Measurements from ENCODE around the gene WSCD1. TPM values are rescaled to one million over a fixed set of nuclear protein-coding genes. Genes with fewer than 3 reads are reported as not detected.

WSCD1 gene
- total RNA-seq, 1 experiment from 2014 or later = not detected

DNA sequence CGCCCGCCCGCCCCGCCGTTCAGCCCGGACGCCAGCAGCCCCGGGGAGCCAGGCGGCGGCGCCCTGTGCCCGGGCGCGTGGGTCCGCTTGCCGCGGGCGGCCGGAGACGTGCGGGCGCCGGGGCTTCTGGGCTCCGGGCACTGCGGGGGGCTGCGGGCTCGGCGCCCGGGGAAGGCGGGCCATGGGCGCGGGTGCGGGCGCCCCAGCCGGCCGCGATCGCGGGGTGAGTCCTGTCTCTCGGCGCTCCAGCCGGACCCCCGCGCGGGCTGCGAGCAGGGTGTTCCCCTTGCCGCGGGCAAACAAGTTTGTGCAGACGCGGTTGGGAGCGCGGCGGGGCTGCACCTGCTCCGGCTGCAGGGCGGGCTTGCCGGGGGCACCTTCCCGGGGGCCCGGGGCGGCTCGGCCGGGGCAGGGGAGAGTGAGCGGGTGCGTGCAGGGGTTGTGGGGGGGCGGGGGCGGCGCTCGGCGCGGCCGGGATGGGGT is 292 bp downstream of the WSCD1 start:
- no TSS peak for BruUV-seq (replicated peaks)
- Mint-ChIP-seq H3K4me3 (ENCODE audit: unreplicated experiment) (no peak overlapping the region), H3K36me3 (ENCODE audit: insufficient read depth, unreplicated experiment) (no peaks in the 10 kb centered on the region), H3K27me3 (ENCODE audit: insufficient read depth, unreplicated experiment) (peaks cover 11% of the 10 kb centered on the region), H3K9me3 (ENCODE audit: unreplicated experiment) (no peaks in the 10 kb centered on the region), H3K4me1 (ENCODE audit: low read depth, unreplicated experiment) (no peaks in the 10 kb centered on the region), H3K27ac (ENCODE audit: unreplicated experiment) (no peak overlapping the region)
- ChIA-PET POLR2A (no interaction called here), CTCF (no interaction called here)
- H3K4me1 ChIP-seq = no peaks in the 10 kb centered on the region
- no peak overlapping the region for H3K4me3 ChIP-seq (ENCODE audit: low read depth, low read length)
- DNase-seq = no peak
- H3K9me3 ChIP-seq = no peaks in the 10 kb centered on the region
- TF ChIP-seq, protein P1, sequence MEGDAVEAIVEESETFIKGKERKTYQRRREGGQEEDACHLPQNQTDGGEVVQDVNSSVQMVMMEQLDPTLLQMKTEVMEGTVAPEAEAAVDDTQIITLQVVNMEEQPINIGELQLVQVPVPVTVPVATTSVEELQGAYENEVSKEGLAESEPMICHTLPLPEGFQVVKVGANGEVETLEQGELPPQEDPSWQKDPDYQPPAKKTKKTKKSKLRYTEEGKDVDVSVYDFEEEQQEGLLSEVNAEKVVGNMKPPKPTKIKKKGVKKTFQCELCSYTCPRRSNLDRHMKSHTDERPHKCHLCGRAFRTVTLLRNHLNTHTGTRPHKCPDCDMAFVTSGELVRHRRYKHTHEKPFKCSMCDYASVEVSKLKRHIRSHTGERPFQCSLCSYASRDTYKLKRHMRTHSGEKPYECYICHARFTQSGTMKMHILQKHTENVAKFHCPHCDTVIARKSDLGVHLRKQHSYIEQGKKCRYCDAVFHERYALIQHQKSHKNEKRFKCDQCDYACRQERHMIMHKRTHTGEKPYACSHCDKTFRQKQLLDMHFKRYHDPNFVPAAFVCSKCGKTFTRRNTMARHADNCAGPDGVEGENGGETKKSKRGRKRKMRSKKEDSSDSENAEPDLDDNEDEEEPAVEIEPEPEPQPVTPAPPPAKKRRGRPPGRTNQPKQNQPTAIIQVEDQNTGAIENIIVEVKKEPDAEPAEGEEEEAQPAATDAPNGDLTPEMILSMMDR (IDR thresholded peaks at IDR 0.05; ENCODE audit: insufficient read depth in 1 of 2, low read depth in 1 of 2, low read length in 1 of 2, severe bottlenecking in 1 of 2, unreplicated experiment in 1 of 2) = no peak
- H3K36me3 ChIP-seq (ENCODE audit: control insufficient read depth, insufficient read depth, low read length) = no peaks in the 10 kb centered on the region
- H3K27me3 ChIP-seq (replicated peaks; ENCODE audit: control insufficient read depth, insufficient read depth, low read length) = no peaks in the 10 kb centered on the region
- intact Hi-C loops (cut with micrococcal nuclease; ENCODE audit: unreplicated experiment) = no loop called here

DNA sequence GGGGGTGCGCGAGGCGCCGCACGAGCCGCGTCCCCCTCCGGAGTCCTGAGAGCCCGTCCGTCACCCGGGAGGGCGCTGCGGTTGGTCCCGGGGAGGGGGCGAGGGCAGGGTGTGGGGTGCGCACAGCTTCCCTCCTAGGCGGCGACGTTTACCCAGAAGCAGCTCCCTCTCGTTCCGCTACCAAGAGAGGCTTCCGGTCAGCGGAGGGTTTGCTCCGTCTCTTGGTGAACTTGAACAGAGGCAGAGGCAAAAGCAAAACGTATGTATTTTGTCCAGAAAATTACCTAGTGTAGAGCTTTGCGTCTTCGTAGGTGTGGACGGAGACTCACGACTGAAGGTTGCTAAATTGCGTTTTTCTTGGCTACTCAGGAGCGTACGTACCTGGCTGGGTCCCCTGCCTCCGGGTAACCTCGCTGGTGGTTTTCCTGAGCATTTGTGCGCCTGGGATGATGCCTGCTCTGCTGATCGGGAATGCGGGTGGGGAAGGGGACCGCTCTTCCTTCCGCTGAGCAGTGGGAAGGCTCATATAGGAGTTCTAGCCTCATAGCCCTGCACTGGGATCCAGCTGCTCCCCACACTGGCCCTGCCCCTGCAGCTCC is 833 bp downstream of the WSCD1 start:
- Histone ChIP-seq H3K9me3 (no peaks in the 10 kb centered on the region), H3K36me3 (ENCODE audit: control insufficient read depth, insufficient read depth, low read length) (no peaks in the 10 kb centered on the region), H3K4me1 (no peaks in the 10 kb centered on the region), H3K4me3 (ENCODE audit: low read depth, low read length) (no peak overlapping the region), H3K27me3 (replicated peaks; ENCODE audit: control insufficient read depth, insufficient read depth, low read length) (no peaks in the 10 kb centered on the region)
- Mint-ChIP-seq H3K36me3 (ENCODE audit: insufficient read depth, unreplicated experiment) (no peaks in the 10 kb centered on the region), H3K4me1 (ENCODE audit: low read depth, unreplicated experiment) (no peaks in the 10 kb centered on the region), H3K27ac (ENCODE audit: unreplicated experiment) (no peak overlapping the region), H3K27me3 (ENCODE audit: insufficient read depth, unreplicated experiment) (peaks cover 11% of the 10 kb centered on the region), H3K9me3 (ENCODE audit: unreplicated experiment) (no peaks in the 10 kb centered on the region), H3K4me3 (ENCODE audit: unreplicated experiment) (no peak overlapping the region)
- BruUV-seq (replicated peaks) = no TSS peak
- intact Hi-C loops (cut with micrococcal nuclease; ENCODE audit: unreplicated experiment) = no loop called here
- TF ChIP-seq, protein P1 (IDR thresholded peaks at IDR 0.05; ENCODE audit: insufficient read depth in 1 of 2, low read depth in 1 of 2, low read length in 1 of 2, severe bottlenecking in 1 of 2, unreplicated experiment in 1 of 2) = no peak
- ChIA-PET CTCF (no interaction called here), POLR2A (no interaction called here)
- no peak for DNase-seq

DNA sequence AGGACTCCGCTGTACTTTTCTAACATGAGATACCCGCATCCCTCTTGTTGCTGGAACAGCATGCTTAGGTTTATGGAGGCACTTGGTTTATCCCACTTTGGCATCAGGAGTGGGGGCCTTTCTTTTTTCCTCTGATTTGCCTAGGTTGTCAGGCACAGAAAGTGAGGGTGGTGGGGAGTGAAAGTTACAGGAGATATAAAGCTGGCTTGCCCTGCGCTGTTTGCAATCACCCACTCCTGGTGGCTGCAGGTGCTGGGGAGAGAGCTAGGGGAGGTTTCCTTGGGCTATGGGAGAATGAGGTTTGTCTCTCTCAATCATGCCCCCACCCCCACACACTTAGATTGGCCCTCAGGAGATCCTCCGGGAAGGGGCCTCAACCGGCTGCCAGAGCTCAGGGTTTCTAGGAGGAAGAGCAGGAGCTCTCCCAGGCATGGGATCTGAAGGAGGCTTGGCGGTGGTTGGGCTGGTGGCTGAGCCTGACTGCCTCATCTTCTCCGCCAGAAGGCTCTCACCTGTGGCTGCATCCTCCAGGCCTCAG is 1.4 kb downstream of the WSCD1 start:
- no TSS peak for BruUV-seq (replicated peaks)
- Histone ChIP-seq H3K4me1 (no peaks in the 10 kb centered on the region), H3K27me3 (replicated peaks; ENCODE audit: control insufficient read depth, insufficient read depth, low read length) (no peaks in the 10 kb centered on the region), H3K4me3 (ENCODE audit: low read depth, low read length) (no peak overlapping the region), H3K36me3 (ENCODE audit: control insufficient read depth, insufficient read depth, low read length) (no peaks in the 10 kb centered on the region), H3K9me3 (no peaks in the 10 kb centered on the region)
- H3K36me3 Mint-ChIP-seq (ENCODE audit: insufficient read depth, unreplicated experiment) = no peaks in the 10 kb centered on the region
- no peaks in the 10 kb centered on the region for H3K9me3 Mint-ChIP-seq (ENCODE audit: unreplicated experiment)
- H3K4me1 Mint-ChIP-seq (ENCODE audit: low read depth, unreplicated experiment) = no peaks in the 10 kb centered on the region
- intact Hi-C loops (cut with micrococcal nuclease; ENCODE audit: unreplicated experiment) = no loop called here
- H3K4me3 Mint-ChIP-seq (ENCODE audit: unreplicated experiment) = no peak overlapping the region
- ChIA-PET CTCF (no interaction called here), POLR2A (no interaction called here)
- TF ChIP-seq, protein P1 (IDR thresholded peaks at IDR 0.05; ENCODE audit: insufficient read depth in 1 of 2, low read depth in 1 of 2, low read length in 1 of 2, severe bottlenecking in 1 of 2, unreplicated experiment in 1 of 2) = no peak
- H3K27ac Mint-ChIP-seq (ENCODE audit: unreplicated experiment) = no peak overlapping the region
- no peak for DNase-seq
- H3K27me3 Mint-ChIP-seq (ENCODE audit: insufficient read depth, unreplicated experiment) = peaks cover 9% of the 10 kb centered on the region
